HG03575 (cell line): ENCODE measurements around the gene ELAVL3.
"Not testable (repeated sequence)": the region's sequence is repeated elsewhere in the genome, so short reads cannot be mapped to it uniquely, and the experiment has no call there.

Source experiments
- ATAC-seq: cut with Tn5 transposase; IDR thresholded peaks from one replicate; pipeline ENCODE4 v1.9.1; 2021; ENCODE audit not compliant: unreplicated experiment, insufficient number of reproducible peaks, low FRiP score; ENCODE audit errors: extremely low read depth

ELAVL3 gene

DNA sequence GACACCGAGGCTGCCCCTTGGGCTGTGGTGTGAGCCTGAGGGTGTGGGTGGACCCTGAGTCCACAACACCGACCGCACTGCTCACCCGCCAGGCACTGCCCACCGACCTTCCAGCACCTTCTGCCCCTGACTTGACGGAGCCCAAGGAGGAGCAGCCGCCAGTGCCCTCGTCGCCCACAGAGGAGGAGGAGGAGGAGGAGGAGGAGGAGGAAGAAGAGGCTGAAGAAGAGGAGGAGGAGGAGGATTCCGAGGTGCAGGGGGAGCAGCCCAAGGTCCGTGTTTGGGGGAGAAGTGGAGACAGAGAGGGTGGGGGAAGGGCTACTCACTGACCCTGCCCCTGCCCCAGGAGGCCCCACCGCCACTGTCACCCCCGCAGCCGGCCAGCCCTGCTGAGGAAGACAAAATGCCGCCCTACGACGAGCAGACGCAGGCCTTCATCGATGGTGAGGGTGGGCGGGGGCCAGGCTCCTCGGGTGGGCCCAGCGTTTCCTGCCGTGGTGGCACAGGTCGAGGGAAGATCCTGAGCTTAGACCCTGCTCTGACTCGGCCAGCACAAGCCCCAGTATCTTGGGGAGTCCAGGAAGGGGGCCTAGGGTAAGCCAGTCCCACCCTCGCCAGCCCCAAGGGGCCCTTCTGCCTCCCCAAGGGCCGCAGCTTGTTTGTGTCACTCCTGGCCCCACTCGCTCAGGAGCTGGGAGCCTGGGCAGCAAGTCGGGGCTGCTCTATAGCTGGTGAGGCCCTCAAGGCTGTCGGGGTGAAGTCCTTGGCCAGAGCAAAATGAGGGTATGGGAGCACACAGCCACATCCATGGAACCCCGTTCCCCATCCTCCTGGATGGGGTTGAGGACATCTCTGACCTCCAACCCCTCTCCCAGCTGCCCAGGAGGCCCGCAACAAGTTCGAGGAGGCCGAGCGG, 33.2 kb downstream of the ELAVL3 start:
- no peak for ATAC-seq

DNA sequence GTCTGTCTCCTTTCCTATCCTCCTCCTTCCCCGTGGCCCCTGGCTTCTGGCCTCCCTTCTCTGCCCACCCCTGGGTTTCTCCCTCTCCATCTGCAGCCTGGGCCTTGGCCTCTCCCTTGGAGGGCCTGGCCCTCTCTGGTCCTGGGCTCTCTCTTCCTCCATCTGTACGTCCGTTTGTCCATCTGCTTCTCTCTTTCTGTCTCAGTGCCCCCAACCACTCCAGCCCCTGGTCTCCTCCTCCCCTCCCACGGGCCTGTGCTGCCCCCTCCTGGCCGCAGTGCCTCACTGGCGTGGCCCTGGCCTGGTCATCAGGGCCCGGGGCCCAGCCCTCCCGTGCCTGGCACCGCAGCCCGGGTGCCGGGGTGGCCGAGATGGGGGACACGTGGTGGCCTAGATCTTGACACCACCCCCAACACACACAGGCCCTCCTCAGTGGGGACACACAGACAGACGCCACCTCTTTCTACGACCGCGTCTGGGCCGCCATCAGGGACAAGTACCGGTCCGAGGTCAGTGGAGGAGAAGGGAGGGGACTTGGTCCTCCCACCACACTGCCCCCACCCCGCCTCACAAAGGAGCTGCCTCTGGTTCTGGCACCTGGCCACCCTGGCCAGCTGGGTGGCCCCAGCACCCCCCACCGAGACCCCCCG, 34.1 kb downstream of the ELAVL3 start:
- ATAC-seq: no peak

DNA sequence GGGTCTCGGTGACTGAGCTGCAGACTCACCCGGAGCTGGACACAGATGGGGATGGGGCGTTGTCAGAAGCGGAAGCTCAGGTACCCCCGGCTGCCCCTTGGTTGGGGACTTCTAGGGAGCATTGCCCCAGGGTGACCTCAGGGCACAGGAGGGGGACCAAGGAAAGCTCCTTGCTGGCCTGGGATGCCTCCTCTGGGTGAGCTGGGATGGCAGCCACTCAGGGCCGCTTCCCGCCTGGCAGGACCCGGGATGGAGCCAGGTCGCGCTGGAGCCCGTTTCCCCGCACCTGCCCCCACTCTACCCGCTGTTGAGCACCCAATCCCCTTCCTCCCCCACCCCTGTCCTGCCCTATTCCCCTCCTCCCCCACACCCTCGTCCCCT, 34.6 kb downstream of the ELAVL3 start:
- ATAC-seq: no peak

DNA sequence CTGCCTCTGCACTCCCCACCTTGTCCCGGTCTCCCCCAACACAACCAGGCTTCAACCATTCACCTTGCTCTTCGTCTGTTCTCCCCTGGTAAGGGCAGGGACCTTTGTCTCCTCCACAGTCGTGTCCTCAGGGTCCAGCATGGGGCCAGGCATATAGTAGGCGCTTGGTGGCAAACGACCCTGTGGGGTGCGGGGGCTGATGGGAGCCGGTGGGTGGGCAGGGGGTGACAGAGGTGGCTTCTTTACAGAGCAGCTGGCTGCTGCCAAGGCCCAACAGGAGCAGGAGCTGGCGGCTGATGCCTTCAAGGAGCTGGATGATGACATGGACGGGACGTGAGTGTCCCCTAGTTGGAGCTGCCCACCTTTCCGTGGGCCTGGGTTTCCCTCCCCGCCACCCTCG, 35.7 kb downstream of the ELAVL3 start:
- ATAC-seq: no peak

DNA sequence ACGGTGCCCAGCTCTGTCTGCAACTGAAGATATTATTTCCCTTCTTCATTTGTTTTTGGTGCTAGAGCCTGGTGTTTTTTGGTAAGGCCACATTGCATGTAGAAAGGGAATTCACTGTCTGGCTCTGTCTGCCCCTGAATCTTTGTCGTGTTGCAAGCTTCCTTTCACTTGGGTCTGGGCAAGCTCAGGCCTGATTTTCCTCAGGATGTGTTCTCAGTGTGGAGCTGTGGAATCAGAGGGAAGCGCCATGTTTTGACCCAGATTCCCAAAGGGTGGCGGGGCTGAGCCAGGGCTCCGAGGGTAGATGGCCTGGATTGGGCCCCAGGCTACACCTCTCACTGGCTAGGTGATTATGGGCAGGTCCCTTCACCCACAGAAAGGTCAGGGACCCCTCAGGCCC, 36.8 kb downstream of the ELAVL3 start:
- no peak for ATAC-seq

DNA sequence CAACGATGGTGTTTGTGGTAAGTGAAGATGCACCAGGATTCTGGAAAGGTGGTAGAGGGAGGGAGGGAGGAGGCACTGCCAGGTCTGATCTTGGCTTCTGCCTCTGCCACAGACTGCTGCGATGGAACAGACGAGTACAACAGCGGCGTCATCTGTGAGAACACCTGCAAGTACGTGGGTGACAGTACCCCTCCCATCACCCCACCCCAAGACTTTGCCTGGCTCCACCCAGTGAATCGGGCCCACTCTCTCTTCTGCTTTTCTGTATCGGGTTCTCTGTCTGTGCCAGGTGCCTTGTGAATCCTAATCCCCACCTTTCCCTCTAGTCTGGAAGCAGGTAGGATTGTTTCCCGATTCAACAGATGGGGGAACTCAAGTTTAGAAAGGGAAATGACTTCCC, 42.9 kb downstream of the ELAVL3 start:
- no peak for ATAC-seq

DNA sequence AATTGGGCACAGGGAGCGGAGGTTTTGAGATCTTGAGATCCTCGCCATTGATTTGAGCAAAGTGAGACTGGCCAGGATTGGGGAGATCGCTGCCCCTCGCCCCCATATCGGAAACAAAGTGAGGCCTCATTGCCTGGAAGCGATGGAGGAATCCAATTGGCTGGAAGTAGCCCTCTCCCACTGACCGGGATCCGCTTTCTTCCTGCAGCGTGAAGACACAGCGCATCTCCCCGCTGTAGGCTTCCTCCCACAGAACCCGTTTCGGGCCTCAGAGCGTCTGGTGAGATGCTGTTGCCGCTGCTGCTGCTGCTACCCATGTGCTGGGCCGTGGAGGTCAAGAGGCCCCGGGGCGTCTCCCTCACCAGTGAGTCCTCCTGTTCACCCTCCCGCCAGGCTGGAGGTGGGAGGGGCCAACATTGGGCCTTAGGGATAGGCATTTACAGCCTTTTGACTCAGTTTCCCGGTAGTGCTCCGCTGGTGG, 45.0 kb downstream of the ELAVL3 start:
- ATAC-seq: no peak

DNA sequence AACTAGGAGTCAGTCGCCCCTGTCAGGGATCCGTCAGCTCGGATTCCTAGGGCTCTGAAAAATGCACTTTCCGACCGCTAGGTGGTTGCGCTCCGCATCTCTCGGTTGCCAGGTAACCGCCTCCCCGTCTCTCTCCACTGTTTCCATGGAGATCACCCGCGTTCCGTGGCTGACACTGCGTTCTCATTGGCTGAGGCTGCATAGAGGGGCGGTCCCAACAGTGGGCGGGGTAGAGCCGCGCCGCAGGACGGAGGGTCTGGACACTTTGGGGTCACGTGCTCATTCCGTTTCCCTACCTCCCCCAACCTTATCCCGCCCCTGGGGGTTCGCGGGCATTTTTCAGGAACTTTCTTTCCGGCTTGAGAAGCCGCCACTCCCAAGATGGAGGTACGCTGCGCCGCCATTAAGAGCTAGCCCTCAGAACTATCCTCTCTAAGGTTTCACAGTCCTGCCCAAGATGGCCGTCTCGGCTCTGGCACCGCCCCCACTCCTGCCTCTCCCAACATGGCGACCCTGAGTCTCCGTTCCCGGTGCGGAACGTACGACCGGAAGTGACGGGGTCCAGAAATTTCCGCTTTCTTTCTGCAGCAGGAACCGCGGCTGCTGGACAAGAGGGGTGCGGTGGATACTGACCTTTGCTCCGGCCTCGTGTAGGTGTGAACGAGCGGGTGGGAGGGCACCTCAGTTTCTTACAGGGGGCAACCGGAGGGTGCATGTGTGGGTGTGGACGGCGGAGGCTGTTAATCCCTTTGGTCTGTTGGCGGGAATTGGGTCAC, 45.6 kb downstream of the ELAVL3 start, which contains the start of the genes ODAD3 and PRKCSH:
ODAD3 (minus strand) TSS at position 65 of the 776 bp plus-strand sequence. CDS start 105 bp downstream, outside the sequence.
PRKCSH (plus strand) TSS at position 579 of the 776 bp plus-strand sequence. CDS start 483 bp downstream, outside the sequence.
- peak; percentile 57 for ATAC-seq

DNA sequence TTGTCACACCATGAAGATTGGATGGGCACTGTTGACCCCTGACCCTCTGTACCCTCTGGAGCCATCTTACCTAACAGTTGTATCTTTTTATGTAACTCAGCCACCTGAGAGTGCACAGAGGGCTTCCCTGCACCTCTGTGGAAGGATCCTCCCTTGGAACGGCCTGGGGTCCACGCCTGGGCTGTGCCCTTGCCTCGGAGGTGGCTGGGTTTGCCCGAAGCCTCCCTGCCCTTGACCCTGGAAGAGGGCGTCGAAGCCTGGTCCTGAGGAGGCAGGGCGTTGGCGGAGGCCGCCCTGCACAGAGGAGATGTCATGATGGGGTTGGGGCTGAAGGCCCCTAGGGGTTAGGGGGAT, 46.2 kb downstream of the ELAVL3 start:
- ATAC-seq: no peak

DNA sequence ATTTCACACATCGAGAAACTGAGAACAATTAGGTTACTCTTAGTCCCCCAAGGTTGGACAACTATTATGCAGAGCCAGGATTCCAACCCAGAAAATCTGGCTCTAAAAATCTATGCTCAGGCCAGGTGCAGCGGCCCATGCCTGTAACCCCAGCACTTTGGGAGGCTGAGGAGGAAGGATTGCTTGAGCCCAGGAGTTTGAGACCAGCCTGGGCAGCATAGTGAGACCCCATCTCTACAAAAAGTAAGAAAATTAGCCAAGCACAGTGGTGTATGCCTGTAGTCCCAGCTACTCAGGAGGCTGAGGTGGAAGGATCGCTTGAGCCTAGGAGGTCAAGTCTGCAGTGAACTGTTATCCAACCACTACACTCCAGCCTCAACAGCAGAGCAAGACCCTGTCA, 47.3 kb downstream of the ELAVL3 start:
- not testable (repeated sequence) for ATAC-seq

DNA sequence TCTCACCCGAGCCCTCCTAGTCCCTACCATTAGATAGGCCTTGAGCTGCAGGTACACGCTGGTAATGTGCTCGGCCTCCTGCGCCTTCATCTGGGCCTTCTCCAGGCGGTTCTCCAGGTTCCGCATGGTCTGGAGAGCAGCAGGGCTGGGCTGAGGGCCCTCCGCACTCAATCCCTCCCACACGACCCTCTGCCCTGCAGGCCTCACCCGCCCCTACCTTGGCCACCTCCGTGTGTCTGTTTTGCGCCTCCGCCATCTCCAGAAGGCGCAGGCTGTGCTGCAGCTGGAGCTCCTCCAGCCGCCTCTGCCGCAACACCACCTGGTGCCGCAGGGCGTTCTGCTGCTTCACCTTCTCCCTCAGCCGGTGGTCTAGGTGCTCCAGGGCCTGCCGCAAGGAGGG, 54.2 kb downstream of the ELAVL3 start:
- ATAC-seq: no peak

DNA sequence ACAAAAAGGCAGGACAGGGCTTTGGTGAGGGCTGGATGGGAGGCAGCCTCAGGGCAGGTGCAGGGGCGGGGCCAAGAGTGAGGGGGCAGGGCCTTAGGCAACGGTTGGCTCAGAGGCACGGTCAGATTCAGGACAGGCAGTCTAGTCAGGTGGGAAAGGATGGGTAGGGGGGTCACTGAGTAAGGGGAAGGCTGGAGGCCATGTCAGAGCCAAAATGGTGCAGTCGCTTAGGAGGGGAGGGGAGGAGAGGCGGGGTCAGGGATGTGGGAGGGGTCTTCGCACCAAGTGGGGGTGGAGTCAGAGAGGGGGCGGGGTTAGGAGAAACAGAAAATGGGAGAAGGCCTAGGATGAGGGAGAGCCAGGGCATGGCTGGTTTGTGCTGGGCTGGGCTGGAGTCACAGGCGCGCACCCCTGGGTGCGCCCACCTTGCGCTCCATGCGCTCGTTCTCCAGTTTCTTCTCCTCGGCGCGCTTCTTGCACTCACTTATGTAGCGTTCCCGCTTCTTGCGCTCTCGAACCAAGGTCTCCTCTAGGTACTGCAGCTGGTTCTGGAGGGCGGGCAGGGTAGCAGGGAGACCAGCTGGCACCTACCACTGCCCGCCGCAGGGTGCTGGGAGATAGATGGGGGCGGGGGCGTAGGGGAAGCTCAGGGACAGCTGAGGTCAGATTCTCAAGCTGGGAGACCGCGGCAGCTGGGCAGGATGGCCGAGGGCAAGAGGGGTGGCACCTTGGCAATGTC, 55.0 kb downstream of the ELAVL3 start:
- no peak for ATAC-seq

DNA sequence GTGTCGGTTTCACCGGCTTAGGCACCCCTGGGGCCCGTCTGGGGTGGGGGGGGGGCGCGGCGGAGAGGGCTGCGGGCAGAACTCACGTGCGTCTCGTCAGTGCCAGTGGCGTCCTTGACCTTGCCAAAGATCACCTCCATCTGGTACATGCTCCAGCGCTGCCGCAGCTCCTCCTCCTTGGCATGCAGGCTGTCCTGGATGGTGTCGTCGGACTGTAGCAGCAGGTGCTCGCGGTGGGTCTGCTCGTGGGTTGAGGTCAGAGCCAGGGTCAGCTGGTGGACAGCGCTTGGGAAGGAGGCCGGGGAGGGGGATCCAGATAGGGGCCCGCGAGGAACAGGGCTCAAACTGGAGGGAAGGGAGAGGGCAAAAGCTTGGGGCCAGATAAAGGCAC, 57.1 kb downstream of the ELAVL3 start:
- no peak for ATAC-seq

DNA sequence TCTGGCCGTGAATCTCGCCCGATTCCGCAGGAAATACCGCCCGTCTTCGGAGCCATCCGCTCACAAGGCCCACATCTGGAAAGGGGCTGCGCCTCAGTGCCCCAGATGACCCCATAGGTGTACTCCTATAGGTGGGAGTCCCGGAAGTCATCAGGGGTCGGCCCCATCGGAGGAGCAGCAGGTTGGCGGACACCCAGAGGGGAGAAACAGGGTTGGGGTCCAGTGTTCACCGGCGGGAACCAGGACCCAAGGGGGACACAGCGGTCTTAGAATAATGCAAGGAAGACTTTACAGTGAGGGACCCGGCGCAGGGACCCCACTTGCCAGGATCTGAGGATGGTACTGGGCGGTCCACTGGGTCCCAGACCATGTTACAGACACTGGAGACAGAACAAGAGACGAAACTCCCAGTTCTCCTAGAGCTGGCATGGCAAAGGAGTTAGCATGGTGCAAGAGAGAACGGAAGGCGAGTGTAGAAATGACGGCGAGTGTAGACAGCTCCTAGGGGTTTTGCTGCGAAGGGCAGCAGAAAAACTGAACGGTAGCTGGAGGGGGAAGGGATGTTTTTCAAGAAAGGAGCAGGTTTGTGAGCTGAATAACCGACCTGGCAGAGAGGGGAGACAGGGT, 57.6 kb downstream of the ELAVL3 start:
- no peak for ATAC-seq

DNA sequence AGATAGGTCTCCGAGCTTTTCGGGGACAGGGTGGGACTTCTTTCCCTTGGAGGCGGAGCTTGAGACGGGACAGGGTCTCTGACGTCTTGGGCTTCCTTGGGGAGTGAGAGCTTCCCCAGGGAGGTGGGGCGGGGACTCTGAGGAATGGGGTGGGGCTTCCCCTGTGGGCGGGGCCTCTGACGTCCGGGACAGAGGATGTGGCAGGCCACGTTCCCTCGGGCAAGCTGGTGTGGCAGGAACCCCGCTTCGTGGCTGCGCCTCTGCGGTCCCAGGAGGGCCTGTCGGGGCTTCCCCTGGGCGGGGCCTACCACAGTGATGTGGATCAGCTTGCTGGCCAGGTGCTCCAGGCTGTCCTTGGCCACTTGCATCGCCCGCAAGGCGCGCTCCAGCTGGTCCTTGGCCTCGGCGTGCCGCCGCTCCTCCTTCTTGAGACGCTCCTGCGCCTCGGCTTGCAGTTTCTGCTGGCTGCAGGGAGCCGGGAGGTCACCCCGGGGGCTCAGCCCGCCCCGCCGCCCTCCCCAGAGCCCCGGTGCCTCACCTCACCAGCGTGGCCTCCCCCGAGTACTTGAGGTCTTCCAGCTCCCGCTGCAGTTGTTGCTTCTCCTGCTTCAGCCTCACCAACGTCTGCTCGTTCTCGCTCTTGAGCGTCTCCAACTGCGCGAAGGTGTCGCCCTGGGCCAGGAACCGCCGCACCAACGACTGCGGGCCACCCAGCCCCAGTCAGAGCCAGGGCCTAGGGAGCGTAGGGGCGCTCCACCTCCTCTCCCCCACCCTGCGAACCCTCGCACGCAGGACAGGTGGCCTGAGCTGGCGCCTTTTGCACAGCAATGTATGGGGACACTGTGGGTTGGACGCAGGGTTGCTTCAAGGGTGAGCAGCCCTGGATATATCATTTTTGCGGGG, 58.4 kb downstream of the ELAVL3 start:
- ATAC-seq: no peak

DNA sequence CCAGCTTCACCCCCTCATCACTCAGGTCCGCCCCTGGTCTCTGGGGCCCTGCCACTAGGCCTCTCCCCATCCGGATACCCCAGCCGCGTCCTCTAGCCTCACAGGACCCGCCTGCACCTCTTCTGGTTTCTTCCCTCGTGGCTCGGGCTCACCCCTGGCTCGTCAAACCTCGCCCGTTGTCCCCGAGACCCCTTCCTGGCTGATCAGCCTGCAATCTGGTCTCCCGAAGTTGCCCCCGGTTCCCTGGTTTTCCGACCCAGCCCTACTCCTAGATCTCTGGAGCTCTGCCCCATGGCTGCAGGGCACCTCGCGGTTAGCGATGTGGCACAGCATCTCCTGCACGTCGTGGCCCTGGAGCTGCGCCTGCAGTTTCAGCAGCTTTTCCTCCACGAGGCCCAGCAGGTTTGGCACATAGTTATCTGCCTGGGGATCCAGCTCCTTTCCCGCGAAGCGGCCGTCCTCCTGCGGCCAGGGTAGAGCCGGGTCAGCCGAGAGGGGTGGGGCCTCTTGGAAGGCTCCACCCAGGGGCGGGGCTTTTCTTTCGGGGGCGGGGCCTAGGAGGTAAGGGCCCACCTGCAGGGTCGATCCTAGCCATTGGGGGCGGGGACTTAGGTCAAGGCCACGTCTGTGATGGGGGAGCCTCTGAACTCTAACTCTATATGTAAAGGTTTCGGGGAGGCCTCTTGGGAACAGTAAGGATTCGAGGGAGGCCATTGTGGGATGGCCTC, 59.3 kb downstream of the ELAVL3 start:
- ATAC-seq: no peak
